ENCODE measurements around the gene ANKRD52. TPM values are rescaled to one million over a fixed set of nuclear protein-coding genes. Genes with fewer than 3 reads are reported as not detected.
A peak's percentile ranks its signal among the peaks of the same experiment; 100 is the strongest.

The ANKRD52 gene
- total RNA-seq, 1 experiment from 2014 or later: 46.3 TPM

DNA sequence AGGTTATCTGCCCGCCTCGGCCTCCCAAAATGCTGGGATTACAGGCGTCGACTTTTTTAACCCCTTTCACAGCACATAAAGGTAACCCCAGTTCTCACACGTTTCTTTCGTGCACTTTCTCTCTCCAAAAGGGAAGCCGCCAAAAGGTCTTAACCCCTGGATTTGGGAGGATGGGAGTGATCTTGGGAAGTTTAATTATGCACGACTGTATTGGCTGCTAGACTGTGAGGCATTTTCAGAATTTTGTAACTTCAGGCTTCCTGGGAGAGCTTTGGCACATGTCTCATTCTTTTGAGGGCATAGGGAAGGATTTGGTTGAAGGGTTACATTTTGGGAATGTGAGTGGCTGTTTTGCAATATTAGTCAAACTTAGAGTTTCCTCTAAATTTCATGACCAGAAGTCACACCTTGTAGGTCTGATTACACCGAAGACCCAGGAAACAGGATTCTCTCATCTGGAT is 67.5 kb downstream of the ANKRD52 start:
- CTCF ChIA-PET: interaction anchor here (0.6 to 6.6 kb wide), 13 partner anchors 10 to 452 kb away, joined by 3 to 83 read pairs (median 7); partner anchors contain the start of genes RNF41 and ZC3H10
- H3K4me1 Mint-ChIP-seq (ENCODE audit: insufficient read depth, unreplicated experiment): peaks cover 38% of the 10 kb centered on the region
- POLR2A ChIA-PET: interaction anchor here (1.6 to 7.9 kb wide), 8 partner anchors 30 to 194 kb away, joined by 4 to 140 read pairs (median 12); partner anchors contain the start of genes ESYT1, MYL6, RNF41 and RPL41

GRCh38 chr12:56189918-56190694 is 68.1 kb downstream of the ANKRD52 start:
- Mint-ChIP-seq H3K4me1 (ENCODE audit: insufficient read depth, unreplicated experiment) (peaks cover 38% of the 10 kb centered on the region), H3K4me3 (ENCODE audit: unreplicated experiment) (peak overlapping the region; percentile 85), H3K9me3 (ENCODE audit: unreplicated experiment) (no peaks in the 10 kb centered on the region), H3K27ac (ENCODE audit: low read depth, unreplicated experiment) (peak overlapping the region; percentile 93), H3K36me3 (ENCODE audit: insufficient read depth, unreplicated experiment) (peaks cover 31% of the 10 kb centered on the region), H3K27me3 (ENCODE audit: insufficient read depth, unreplicated experiment) (no peaks in the 10 kb centered on the region)
- CTCF ChIA-PET: interaction anchor here (0.5 to 6.6 kb wide), 37 partner anchors 12 to 1882 kb away, joined by 3 to 83 read pairs (median 4); partner anchors contain the start of genes APOF, ESYT1, RNF41 and ZC3H10
- POLR2A ChIA-PET: interaction anchor here (0.6 to 7.9 kb wide), 32 partner anchors 9 to 407 kb away, joined by 3 to 140 read pairs (median 6); partner anchors contain the start of genes CNPY2, COQ10A, CS and ESYT1
- TF ChIP-seq CTCF (IDR thresholded peaks at IDR 0.05; ENCODE audit: unreplicated experiment): no peak
- no TSS peak for BruUV-seq (replicated peaks)
- intact Hi-C loops (cut with micrococcal nuclease): loop anchor here (1.0 to 10.0 kb wide), 4 partner anchors 64 to 455 kb away; partner anchors contain the start of gene ZC3H10
- peak; percentile 90 for DNase-seq (ENCODE audit: unreplicated experiment)

More for the DNA sequence above, 67.5 kb downstream of the ANKRD52 start:
- intact Hi-C loops (cut with micrococcal nuclease): loop anchor here (1.0 to 10.0 kb wide), 3 partner anchors 66 to 456 kb away; partner anchors contain the start of gene ZC3H10
- Mint-ChIP-seq H3K27ac (ENCODE audit: low read depth, unreplicated experiment) (peak overlapping the region; percentile 93), H3K9me3 (ENCODE audit: unreplicated experiment) (no peaks in the 10 kb centered on the region), H3K4me3 (ENCODE audit: unreplicated experiment) (peak overlapping the region; percentile 85), H3K36me3 (ENCODE audit: insufficient read depth, unreplicated experiment) (peaks cover 24% of the 10 kb centered on the region), H3K27me3 (ENCODE audit: insufficient read depth, unreplicated experiment) (no peaks in the 10 kb centered on the region)
- TF ChIP-seq CTCF (IDR thresholded peaks at IDR 0.05; ENCODE audit: unreplicated experiment): no peak
- no TSS peak for BruUV-seq (replicated peaks)
- DNase-seq (ENCODE audit: unreplicated experiment): peak; percentile 31

GRCh38 chr12:56189099-56189917 is 68.9 kb downstream of the ANKRD52 start, which contains the start of gene SMARCC2:
Gene SMARCC2, minus strand, starts transcription at chr12:56189483. Its CDS starts 22 bp downstream, at chr12:56189461.
- peak; percentile 87 for DNase-seq (ENCODE audit: unreplicated experiment)
- ChIA-PET POLR2A (interaction anchor here (0.6 to 7.9 kb wide), 35 partner anchors 9 to 406 kb away, joined by 3 to 140 read pairs (median 6); partner anchors contain the start of genes CNPY2, COQ10A, CS and ESYT1), CTCF (interaction anchor here (0.5 to 6.6 kb wide), 37 partner anchors 11 to 1882 kb away, joined by 3 to 83 read pairs (median 4); partner anchors contain the start of genes APOF, ESYT1, RNF41 and ZC3H10)
- Mint-ChIP-seq H3K4me1 (ENCODE audit: insufficient read depth, unreplicated experiment) (peaks cover 38% of the 10 kb centered on the region), H3K9me3 (ENCODE audit: unreplicated experiment) (no peaks in the 10 kb centered on the region), H3K36me3 (ENCODE audit: insufficient read depth, unreplicated experiment) (peaks cover 37% of the 10 kb centered on the region), H3K27ac (ENCODE audit: low read depth, unreplicated experiment) (peak within 1 kb of the TSS; percentile 93), H3K4me3 (ENCODE audit: unreplicated experiment) (peak within 1 kb of the TSS; percentile 85), H3K27me3 (ENCODE audit: insufficient read depth, unreplicated experiment) (no peaks in the 10 kb centered on the region)
- intact Hi-C loops (cut with micrococcal nuclease): loop anchor here (1.0 kb wide), 1 partner anchor 63 kb away; no protein-coding TSS in a partner anchor
- no TSS peak for BruUV-seq (replicated peaks)
- peak; percentile 75 for TF ChIP-seq CTCF (IDR thresholded peaks at IDR 0.05; ENCODE audit: unreplicated experiment)

Data from MCF 10A (cell line).